K562 (cell line): Measurements from ENCODE around the gene KCNK10. TPM values are rescaled to one million over a fixed set of nuclear protein-coding genes. Genes with fewer than 3 reads are reported as not detected.

Source experiments
- ATF7 ChIP-seq: fragments of 450-650 bp; IDR thresholded peaks from 2 replicates; pipeline ENCODE4 v1.7.1; 2014; ENCODE audit warnings: mild to moderate bottlenecking, moderate library complexity
- HNRNPLL ChIP-seq: fragments of 200-400 bp; formaldehyde crosslinking; IDR thresholded peaks from 2 replicates; pipeline ENCODE4 v1.6.1; 2017; ENCODE audit warnings: low read length, low read depth, mild to moderate bottlenecking; ENCODE audit not compliant: poor library complexity, severe bottlenecking
- SAFB ChIP-seq: fragments of 200-400 bp; formaldehyde crosslinking; IDR thresholded peaks from 2 replicates; pipeline ENCODE4 v1.6.1; 2017; ENCODE audit warnings: low read depth, low read length, borderline replicate concordance
- polyA plus RNA-seq, 8 experiments: library from polyadenylated mRNA; depleted of rRNA in 4 of 8; stranded (reverse) in 5 of 8; unstranded in 3 of 8; fragments of >200 nt; fragmentation: Nextera tagmentation in 2 of 8; fragmentation: Illumina TruSeq in 1 of 8; extraction: Ambion mirVana in 2 of 8; extraction: Trizol in 1 of 8; gene quantifications; 2 replicates each; pipeline versions ENCODE4 v1.2.1 to v1.2.3, GENCODE V29; 2011 to 2014; ENCODE audit warnings: inconsistent platforms in 1 of 8, missing spikeins in 1 of 8
- total RNA-seq, 7 experiments: library from RNA; depleted of rRNA in 6 of 7; stranded (reverse); fragments of >200 nt in 6 of 7; fragmentation: Illumina TruSeq in 2 of 7; extraction: Trizol in 2 of 7; gene quantifications; 2 replicates each; pipeline versions ENCODE4 v1.2.1 to v1.2.3, GENCODE V29; 2011 to 2021; ENCODE audit warnings: low replicate concordance in 1 of 7
- TF ChIP-seq, protein P1 (sequence below): fragments of 200-800 bp; sonication (Bioruptor generic); IDR thresholded peaks from 2 replicates; pipeline ENCODE4 v1.6.1; 2016; ENCODE audit warnings: missing genetic modification characterization, missing compliant biosample characterization

KCNK10 gene
- total and polyA plus RNA-seq, 9 of the 15 experiments (the other 6 are each of a cell fraction or from before 2014, with no cell fraction given) = not detected

GRCh38 chr14:88196925-88197324 lies 126.1 kb downstream of the KCNK10 start (continued):
- TF ChIP-seq, protein P1, sequence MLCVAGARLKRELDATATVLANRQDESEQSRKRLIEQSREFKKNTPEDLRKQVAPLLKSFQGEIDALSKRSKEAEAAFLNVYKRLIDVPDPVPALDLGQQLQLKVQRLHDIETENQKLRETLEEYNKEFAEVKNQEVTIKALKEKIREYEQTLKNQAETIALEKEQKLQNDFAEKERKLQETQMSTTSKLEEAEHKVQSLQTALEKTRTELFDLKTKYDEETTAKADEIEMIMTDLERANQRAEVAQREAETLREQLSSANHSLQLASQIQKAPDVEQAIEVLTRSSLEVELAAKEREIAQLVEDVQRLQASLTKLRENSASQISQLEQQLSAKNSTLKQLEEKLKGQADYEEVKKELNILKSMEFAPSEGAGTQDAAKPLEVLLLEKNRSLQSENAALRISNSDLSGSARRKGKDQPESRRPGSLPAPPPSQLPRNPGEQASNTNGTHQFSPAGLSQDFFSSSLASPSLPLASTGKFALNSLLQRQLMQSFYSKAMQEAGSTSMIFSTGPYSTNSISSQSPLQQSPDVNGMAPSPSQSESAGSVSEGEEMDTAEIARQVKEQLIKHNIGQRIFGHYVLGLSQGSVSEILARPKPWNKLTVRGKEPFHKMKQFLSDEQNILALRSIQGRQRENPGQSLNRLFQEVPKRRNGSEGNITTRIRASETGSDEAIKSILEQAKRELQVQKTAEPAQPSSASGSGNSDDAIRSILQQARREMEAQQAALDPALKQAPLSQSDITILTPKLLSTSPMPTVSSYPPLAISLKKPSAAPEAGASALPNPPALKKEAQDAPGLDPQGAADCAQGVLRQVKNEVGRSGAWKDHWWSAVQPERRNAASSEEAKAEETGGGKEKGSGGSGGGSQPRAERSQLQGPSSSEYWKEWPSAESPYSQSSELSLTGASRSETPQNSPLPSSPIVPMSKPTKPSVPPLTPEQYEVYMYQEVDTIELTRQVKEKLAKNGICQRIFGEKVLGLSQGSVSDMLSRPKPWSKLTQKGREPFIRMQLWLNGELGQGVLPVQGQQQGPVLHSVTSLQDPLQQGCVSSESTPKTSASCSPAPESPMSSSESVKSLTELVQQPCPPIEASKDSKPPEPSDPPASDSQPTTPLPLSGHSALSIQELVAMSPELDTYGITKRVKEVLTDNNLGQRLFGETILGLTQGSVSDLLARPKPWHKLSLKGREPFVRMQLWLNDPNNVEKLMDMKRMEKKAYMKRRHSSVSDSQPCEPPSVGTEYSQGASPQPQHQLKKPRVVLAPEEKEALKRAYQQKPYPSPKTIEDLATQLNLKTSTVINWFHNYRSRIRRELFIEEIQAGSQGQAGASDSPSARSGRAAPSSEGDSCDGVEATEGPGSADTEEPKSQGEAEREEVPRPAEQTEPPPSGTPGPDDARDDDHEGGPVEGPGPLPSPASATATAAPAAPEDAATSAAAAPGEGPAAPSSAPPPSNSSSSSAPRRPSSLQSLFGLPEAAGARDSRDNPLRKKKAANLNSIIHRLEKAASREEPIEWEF (CRISPR knock-in tag) = no peak
- TF ChIP-seq ATF7 (no peak), HNRNPLL (no peak), SAFB (no peak)
